ENCODE measurements around the gene EIF3L.
A peak's percentile ranks its signal among the peaks of the same experiment; 100 is the strongest.

The EIF3L gene

DNA sequence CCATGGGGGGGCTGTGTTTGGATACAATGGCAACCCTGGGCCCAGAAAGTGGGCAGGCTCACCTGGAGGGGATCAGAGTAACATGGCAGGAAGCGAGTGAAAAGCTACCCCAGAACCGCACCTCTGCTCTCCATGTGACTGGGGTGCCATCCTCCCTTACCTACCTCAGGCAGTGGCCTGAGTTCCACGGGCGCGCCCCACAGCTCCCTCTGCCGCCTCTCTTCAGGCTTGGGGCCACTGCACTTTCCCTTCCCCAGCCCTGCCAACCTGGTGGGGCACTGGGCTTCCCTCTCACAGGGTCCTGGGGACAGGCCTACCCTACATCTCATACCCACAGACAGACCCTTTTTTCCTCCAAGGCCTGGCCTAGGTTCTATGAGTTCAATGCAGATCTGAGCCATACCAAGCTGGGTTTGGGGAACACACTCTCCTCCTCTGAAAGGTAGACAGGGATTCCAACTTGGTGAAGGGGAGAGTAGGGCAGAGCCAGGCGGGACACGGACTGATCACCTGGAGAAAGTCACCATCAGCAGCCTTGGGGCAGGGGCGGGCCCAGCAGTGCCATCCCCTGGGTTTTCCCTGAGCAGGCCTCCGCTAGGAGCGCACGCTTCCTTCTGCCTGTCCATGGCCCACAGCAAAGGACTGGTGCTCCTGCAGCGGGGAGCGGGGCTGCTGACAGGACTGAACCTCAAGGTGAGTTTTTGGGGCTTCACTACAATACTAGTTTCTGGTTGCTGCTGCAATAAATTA lies 19.0 kb upstream of the EIF3L start:
- ATAC-seq, result no peak
- no peak overlapping the region for H3K4me3 Mint-ChIP-seq
- peaks cover 5% of the 10 kb centered on the region for H3K4me1 Mint-ChIP-seq
- no peak for DNase-seq (ENCODE audit: low spot score in 2 of 2)
- no peaks in the 10 kb centered on the region for H3K9me3 Mint-ChIP-seq
- H3K27ac Mint-ChIP-seq, result peak overlapping the region; percentile 60
- peaks cover 43% of the 10 kb centered on the region for H3K36me3 Mint-ChIP-seq

DNA sequence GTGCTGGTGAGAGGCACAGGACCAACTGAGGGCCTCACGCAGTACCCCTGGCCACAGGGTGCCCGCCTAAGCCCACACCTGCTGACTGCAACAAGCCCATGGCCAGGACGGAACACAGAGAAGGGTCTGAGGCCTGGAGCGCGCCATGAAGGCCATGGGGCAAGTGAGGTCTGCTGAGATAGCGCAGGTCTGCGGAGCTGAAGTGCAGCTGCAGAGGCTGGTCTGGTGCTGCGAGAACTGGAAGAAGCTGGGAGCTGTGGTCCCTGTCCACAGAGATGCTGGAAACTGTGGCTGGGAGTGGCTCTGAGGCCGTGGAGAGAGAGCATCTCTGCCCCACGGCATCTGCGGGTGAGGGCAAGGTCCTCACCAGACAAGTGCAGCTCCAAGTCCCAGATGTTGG lies 17.7 kb upstream of the EIF3L start:
- Mint-ChIP-seq H3K9me3 (no peaks in the 10 kb centered on the region), H3K27ac (no peak overlapping the region), H3K36me3 (peaks cover 55% of the 10 kb centered on the region), H3K4me1 (no peaks in the 10 kb centered on the region), H3K4me3 (no peak overlapping the region)
- no peak for ATAC-seq
- no peak for DNase-seq (ENCODE audit: low spot score in 2 of 2)

DNA sequence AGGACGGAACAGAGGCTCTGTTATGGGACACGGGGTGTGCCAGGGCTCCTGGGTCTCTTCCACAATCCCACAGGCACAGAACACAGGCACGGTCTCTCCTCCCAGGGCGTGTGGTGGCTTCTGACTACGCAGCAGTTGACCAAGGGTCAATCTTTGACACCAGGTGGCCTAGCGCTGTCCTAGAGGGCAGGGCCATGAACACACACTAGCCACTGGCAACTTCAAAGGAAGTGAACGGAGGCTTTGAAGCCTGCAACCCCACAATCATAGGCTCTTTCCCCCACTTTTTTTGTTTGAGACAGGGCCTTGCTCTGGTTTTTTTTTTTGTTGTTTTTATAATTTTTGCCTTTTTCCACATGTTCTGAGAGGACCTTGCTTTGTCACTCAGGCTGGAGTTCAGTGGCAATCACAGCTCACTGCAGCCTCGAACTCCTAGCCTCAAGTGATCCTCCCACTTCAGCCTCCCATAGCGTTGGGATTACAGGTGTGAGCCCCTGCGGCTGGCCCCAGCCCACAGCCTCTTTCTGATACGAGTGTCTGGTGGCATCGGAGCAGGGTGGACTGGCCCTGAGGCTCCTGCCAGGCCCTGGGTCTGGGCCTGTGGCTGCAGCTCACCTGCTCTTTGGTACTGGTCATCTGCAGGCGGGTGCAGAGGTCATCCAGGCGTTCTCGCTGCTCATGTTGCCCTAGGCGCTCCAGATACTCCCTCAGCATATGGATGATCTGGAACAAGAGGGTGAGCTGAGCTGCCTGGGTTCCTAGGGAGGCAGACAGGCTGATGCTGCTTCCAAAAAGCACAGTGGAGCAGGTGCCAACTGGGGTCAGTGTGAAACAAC lies 17.0 kb upstream of the EIF3L start:
- ATAC-seq, result no peak
- H3K4me1 Mint-ChIP-seq, result no peaks in the 10 kb centered on the region
- peaks cover 59% of the 10 kb centered on the region for H3K36me3 Mint-ChIP-seq
- H3K27ac Mint-ChIP-seq, result no peak overlapping the region
- no peak overlapping the region for H3K4me3 Mint-ChIP-seq
- no peaks in the 10 kb centered on the region for H3K9me3 Mint-ChIP-seq
- no peak for DNase-seq (ENCODE audit: low spot score in 2 of 2)

DNA sequence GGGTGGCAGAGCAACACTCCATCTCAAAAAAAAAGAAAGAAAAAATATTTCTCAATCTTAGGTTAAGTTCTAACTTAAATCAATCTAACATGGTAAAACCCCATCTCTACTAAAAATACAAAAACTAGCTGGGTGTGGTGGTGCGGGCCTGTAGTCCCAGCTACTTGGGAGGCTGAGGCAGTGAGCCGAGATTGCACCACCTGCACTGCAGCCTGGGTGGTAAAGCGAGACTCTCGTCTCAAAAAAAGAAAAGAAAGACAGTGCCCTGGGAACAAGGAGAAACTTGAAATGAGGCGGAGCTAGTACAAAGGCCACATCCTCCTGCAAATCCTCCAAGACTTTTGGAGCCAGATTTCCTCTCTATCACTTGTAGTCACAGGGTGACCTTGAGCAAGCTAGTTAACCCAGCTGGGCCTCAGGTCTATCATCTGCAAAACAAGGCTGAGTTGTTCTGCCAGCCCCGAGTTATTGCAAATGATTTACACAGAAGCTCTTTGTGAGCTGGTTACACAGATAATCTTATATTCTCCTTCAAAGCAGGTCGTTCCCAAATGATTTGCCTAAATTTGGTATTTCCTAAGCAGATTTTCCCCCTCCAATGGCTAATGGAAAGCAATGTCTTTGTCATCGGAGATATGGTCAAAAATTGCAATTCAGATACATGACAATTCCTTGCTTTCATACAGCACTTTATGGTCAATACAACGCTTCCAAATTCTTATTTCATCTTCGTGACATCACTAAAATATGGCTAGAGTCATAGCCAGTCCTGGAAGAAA lies 7.0 kb upstream of the EIF3L start:
- Mint-ChIP-seq H3K27ac (no peak overlapping the region), H3K4me3 (peak overlapping the region; percentile 77), H3K36me3 (peaks cover 34% of the 10 kb centered on the region), H3K4me1 (peaks cover 12% of the 10 kb centered on the region), H3K9me3 (no peaks in the 10 kb centered on the region)
- DNase-seq (ENCODE audit: low spot score in 2 of 2), result no peak
- ATAC-seq, result no peak

DNA sequence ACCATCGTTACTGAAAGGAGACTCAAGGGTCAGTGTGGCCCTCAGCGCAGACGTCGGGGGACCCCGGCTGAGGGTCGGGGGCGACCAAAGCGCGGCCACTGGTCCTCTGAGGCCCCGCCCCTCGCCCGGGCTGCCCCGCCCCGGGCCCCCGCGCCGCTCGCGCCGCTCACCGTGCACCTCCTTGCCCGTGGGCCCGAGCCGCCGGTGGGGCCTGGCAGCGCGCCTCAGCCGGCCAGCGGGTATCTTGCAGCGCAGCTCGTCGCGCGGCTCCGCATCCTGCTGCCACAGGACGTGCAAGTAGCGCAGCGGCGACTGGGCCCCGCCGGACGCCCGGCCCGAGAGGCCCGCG lies 5.5 kb upstream of the EIF3L start:
- Mint-ChIP-seq H3K9me3 (no peaks in the 10 kb centered on the region), H3K27ac (peak overlapping the region; percentile 86), H3K36me3 (peaks cover 19% of the 10 kb centered on the region), H3K4me3 (peak overlapping the region; percentile 77), H3K4me1 (peaks cover 24% of the 10 kb centered on the region)
- DNase-seq (ENCODE audit: low spot score in 2 of 2) (no peak), ATAC-seq (peak; percentile 69)

DNA sequence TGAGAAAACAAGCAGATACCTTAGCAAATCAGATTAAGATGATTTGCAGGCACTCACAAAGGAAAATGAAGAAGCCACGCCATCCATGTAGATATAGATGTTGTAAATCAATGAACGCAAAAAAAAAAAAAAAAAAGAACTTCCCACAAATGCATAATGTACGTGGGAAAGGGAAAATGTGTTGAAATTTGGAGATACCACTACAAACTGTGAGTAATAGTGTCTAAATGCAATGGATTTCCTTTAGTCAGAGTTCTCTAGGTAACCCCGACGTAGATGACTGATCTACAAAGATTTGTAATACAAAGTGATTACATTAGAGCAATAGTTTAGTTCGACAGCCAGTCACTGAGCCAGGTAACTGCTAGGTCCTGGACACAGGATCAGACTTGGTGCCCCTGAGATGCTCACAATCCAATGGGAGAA lies 4.3 kb upstream of the EIF3L start:
- ATAC-seq (no peak), DNase-seq (ENCODE audit: low spot score in 2 of 2) (no peak)
- Mint-ChIP-seq H3K27ac (peak overlapping the region; percentile 58), H3K36me3 (peaks cover 19% of the 10 kb centered on the region), H3K4me3 (peak overlapping the region; percentile 77), H3K4me1 (peaks cover 28% of the 10 kb centered on the region), H3K9me3 (no peaks in the 10 kb centered on the region)

DNA sequence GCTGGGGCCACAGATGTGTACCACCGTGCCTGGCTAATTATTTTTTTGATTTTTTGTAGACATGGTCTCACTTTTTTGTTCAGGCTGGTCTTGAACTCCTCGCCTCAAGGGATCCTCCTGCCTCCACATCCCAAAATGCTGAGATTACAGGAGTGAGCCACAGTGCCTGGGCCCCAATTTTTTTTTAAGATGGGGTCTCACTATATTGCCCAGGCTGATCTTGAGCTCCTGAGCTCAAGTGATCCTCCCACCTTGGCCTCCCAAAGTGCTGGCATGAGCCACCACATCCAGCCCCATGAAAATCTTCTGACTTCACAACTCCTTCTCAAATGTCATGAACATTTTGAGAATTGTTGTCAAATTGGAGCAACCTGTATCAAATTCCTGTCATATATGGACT lies 2.8 kb upstream of the EIF3L start:
- Mint-ChIP-seq H3K36me3 (peaks cover 25% of the 10 kb centered on the region), H3K4me1 (peaks cover 36% of the 10 kb centered on the region), H3K9me3 (no peaks in the 10 kb centered on the region), H3K4me3 (no peak overlapping the region), H3K27ac (no peak overlapping the region)
- DNase-seq (ENCODE audit: low spot score in 2 of 2), result no peak
- ATAC-seq, result no peak

DNA sequence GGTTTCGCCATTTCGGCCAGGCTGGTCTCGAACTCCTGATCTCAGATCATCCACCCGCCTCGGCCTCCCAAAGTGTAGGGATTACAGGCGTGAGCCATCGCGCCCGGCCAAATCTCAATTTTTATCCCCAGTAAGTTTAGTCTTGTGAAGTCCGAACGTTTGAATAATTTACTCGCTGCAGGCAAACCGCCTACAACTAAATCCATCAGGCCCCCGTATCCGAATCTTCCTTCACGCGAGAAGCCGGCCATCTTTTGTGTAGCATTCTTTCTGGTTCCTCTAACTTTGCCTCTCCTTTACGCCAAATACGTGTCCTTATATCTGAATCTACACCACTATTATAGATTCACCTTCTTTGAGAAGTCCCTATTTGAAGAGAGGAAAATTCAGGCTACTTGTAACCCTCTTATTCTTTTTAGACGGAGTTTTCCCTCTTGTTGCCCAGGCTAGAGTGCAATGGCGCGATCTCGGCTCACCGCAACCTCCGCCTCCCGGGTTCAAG lies 581 bp upstream of the EIF3L start:
- peak overlapping the region; percentile 99 for H3K27ac Mint-ChIP-seq
- peaks cover 37% of the 10 kb centered on the region for H3K4me1 Mint-ChIP-seq
- H3K4me3 Mint-ChIP-seq, result peak overlapping the region; percentile 98
- H3K9me3 Mint-ChIP-seq, result no peaks in the 10 kb centered on the region
- ATAC-seq, result no peak
- H3K36me3 Mint-ChIP-seq, result peaks cover 47% of the 10 kb centered on the region
- peak in 1 of 2 donors; percentile 60 for DNase-seq (ENCODE audit: low spot score in 2 of 2)

DNA sequence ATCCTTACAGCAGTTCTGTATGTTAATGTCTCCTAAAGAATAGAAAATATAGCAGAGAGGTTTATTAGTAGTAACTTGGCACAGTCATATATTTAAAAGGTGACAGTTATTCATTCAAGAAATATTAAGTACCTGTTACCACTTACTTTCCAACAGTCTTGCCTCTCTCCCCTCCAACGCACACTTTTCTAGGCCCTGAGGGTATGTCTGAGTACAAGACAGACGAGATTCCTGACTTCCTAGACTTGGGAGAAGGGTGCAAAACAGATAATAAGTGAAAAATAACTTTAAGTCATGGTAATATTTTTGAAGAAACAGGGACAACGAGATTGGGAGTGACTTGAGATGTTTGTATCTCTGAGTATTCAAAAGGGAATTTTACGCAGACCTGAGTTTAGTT lies 1.6 kb downstream of the EIF3L start:
- H3K27ac Mint-ChIP-seq, result peak overlapping the region; percentile 23
- DNase-seq (ENCODE audit: low spot score in 2 of 2), result no peak
- H3K36me3 Mint-ChIP-seq, result peaks cover 69% of the 10 kb centered on the region

DNA sequence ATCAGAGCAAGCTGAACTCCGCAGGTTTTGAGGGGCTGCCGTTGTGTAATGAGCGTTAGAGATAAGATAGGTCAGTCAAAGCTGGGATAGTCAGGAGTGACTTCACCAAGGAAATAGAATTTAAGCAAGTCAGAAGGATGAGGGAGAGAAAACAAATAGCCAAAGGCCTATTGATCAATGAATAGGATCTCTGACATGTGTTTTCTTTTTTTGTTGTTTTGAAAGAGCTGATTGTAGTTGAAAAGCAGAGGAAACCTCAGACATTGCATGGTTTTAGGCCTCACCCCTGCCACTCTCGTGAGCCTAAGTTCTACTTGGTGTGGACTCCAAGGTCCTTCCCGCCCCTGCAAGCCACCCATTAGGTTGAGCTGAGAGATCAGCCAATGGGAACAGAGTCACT lies 3.2 kb downstream of the EIF3L start:
- H3K27ac Mint-ChIP-seq, result no peak overlapping the region
- DNase-seq (ENCODE audit: low spot score in 2 of 2) (no peak), ATAC-seq (no peak)
- H3K36me3 Mint-ChIP-seq, result peaks cover 85% of the 10 kb centered on the region
- H3K9me3 Mint-ChIP-seq, result no peaks in the 10 kb centered on the region
- H3K4me1 Mint-ChIP-seq, result peaks cover 36% of the 10 kb centered on the region
- no peak overlapping the region for H3K4me3 Mint-ChIP-seq

More for the DNA sequence above, 1.6 kb downstream of the EIF3L start:
- peak overlapping the region; percentile 98 for H3K4me3 Mint-ChIP-seq
- H3K4me1 Mint-ChIP-seq, result peaks cover 37% of the 10 kb centered on the region
- ATAC-seq, result no peak
- no peaks in the 10 kb centered on the region for H3K9me3 Mint-ChIP-seq

DNA sequence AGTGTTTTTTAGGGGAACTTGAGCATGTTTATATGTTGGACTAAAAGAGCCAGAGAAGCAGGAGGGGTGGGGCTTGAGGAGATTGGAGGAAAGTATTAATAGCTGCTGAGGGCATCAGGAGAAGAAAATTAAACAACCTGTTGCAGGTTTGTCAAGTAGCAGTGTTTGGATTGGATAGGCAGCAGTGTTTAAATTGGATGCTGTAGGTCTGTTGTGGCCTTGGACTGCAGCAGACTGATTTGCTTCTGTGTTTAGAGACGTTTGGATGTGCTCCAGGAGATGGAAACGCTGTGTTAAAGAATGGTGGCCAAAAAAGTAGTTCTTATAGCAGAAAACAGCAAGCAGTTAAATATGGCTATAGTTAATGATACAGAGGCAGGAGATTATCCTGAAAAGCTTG lies 5.7 kb downstream of the EIF3L start:
- H3K36me3 Mint-ChIP-seq, result peaks cover 100% of the 10 kb centered on the region

DNA sequence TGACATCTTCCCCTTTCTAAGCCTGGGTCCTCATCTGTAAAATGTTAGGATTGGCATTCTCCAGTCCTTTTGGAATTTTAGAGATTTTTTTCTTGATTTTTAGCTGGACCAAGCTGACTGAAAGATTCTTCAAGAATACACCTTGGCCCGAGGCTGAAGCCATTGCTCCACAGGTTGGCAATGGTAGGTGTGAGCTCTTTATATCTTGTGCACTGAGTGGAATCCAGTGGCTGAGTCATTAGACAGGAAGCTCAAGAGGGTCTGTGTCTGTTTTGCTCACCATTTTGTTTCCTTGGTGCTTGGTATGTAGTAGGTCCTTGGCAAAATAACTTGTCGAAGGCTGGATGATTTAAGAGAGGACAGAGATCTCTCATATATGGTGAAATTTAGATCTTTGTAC lies 6.2 kb downstream of the EIF3L start:
- Mint-ChIP-seq H3K4me1 (peaks cover 21% of the 10 kb centered on the region), H3K27ac (peak overlapping the region; percentile 9), H3K4me3 (no peak overlapping the region), H3K9me3 (no peaks in the 10 kb centered on the region), H3K36me3 (peaks cover 100% of the 10 kb centered on the region)
- DNase-seq (ENCODE audit: low spot score in 2 of 2) (no peak), ATAC-seq (no peak)

More for the DNA sequence above, 5.7 kb downstream of the EIF3L start:
- Mint-ChIP-seq H3K4me3 (no peak overlapping the region), H3K9me3 (no peaks in the 10 kb centered on the region), H3K4me1 (peaks cover 21% of the 10 kb centered on the region), H3K27ac (peak overlapping the region; percentile 9)
- DNase-seq (ENCODE audit: low spot score in 2 of 2), result no peak
- no peak for ATAC-seq

DNA sequence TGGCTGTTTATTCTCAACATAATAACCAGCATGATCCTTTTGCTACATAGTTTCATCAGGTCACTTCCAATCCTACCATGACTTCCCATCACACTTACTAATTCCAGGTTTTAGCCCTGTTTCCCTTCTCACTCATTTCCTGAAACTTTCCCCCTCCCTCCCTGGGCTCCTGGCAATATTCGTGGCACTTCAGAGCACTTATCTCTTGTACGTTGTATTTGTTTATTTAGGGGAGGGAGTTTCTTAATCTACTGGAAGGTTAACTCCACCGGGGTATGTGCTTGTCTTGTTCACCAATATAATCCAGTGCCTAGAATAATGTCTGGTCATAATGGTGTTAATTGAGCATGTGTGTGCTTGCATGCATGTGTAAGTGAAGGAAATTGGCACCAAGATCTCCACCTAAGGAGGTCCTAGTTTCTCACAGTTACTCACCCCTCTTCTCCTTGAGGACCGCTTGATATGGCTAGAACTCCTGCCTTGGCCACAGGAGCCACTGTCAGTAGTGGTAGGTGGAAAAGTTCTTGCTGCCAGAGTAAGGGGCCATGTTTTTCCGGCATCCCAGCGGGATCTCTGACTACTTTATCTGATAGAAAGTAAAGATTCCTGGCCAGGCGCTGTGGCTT lies 11.7 kb downstream of the EIF3L start:
- no peak for ATAC-seq
- H3K27ac Mint-ChIP-seq, result no peak overlapping the region
- no peaks in the 10 kb centered on the region for H3K9me3 Mint-ChIP-seq
- no peak overlapping the region for H3K4me3 Mint-ChIP-seq
- DNase-seq (ENCODE audit: low spot score in 2 of 2), result no peak
- peaks cover 100% of the 10 kb centered on the region for H3K36me3 Mint-ChIP-seq
- peaks cover 7% of the 10 kb centered on the region for H3K4me1 Mint-ChIP-seq

DNA sequence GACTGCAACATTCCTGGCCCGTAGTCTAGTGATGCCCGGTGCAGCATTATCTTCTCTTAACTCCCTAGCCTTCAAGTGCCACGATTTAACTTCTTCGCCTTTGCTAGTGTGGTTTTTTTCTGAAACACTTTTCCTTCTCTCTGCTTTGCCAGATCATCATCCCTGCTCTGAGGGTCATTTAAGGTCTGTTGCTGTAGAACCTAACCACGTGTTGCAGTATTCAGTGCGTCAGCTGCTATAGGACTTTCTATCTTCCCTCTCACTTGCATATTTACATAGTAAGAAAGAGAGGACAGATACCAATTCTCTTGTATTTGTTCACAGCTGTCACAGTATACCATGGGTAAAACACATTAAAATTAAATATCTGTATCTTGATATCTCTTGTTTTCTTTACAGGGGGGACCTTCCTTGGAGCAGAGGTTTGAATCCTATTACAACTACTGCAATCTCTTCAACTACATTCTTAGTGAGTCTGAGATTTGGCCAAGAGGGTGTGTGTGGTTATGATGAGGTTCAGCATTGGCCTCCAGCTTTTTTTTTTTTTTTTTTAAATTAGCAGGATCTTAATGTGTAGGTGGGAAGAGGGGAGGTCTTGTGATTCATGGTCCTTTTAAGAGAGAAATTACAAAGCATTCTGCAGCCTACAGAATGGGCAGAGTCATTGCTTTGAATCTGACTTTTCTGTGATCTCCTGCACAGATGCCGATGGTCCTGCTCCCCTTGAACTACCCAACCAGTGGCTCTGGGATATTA lies 13.5 kb downstream of the EIF3L start:
- DNase-seq (ENCODE audit: low spot score in 2 of 2) (no peak), ATAC-seq (no peak)
- H3K27ac Mint-ChIP-seq, result peak overlapping the region; percentile 37
- H3K4me1 Mint-ChIP-seq, result peaks cover 7% of the 10 kb centered on the region
- H3K9me3 Mint-ChIP-seq, result no peaks in the 10 kb centered on the region
- H3K4me3 Mint-ChIP-seq, result no peak overlapping the region
- peaks cover 100% of the 10 kb centered on the region for H3K36me3 Mint-ChIP-seq

All from stimulated activated effector memory CD8-positive, alpha-beta T cell treated with anti-CD3 and anti-CD28 coated beads, Interleukin-12 subunit alpha, Interleukin-12 subunit beta, amount 100 ng/mL, for 72 hours (primary cell).